Brain microvascular endothelial cell (primary cell): ENCODE data around the gene KCNMA1.

Experiments used
- DNase-seq: peaks from one replicate; pipeline ENCODE4 v3.0.0-alpha.2; 2020
- H3K27ac ChIP-seq: fragments of 250-450 bp; sonication (Bioruptor Pico); 2 replicates; pipeline ENCODE4 v1.5.1; 2020; ENCODE audit warnings: mild to moderate bottlenecking, moderate library complexity
- H3K27me3 ChIP-seq: fragments of 250-450 bp; sonication (Bioruptor Pico); replicated peaks from 2 replicates; pipeline ENCODE4 v1.5.1; 2020; ENCODE audit warnings: mild to moderate bottlenecking
- H3K36me3 ChIP-seq: fragments of 250-450 bp; sonication (Bioruptor Pico); replicated peaks from 2 replicates; pipeline ENCODE4 v1.5.1; 2020; ENCODE audit warnings: mild to moderate bottlenecking
- H3K4me3 ChIP-seq: 2 replicates; pipeline ENCODE4 v1.5.1; 2011; ENCODE audit warnings: low read depth, mild to moderate bottlenecking, control low read depth, low read length, moderate library complexity
- in situ Hi-C: cut with HindIII; loops from 2 replicates; pipeline ENCODE4 v1.10.0; 2017; ENCODE audit warnings: low sequenced_read_pairs, low pct_ligation_motif_present
- TF ChIP-seq, protein P1 (sequence below): IDR thresholded peaks from 2 replicates; pipeline ENCODE4 v1.5.1; 2011; ENCODE audit warnings: low read depth, mild to moderate bottlenecking, moderate library complexity, low read length, control low read depth, inconsistent platforms; ENCODE audit errors: missing control alignments

KCNMA1 gene

DNA sequence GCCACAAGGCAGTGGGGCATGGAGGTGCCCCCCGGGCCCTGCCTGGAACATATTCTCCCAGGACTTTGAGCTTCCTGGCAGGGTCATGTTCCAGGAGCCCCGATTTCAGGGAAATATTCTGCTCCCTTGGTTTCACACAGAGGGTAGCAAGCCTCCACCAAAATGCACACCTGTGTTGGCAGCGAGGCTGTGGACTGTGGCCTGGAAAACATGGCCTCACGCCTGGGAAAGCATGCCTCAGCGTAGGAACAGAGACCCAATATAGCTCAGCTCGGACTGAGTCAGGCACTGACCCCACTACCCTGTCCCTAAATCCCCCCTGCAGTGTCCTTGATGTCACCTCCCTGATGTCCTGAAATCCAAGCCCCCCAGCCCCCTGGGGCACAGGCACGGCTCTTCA, 92.0 kb downstream of the KCNMA1 start:
- in situ Hi-C loops, result no loop called here
- Histone ChIP-seq H3K4me3 (no peak overlapping the region), H3K36me3 (no peaks in the 10 kb centered on the region), H3K27me3 (no peaks in the 10 kb centered on the region), H3K27ac (no peak overlapping the region)
- DNase-seq, result no peak
- TF ChIP-seq, protein P1, sequence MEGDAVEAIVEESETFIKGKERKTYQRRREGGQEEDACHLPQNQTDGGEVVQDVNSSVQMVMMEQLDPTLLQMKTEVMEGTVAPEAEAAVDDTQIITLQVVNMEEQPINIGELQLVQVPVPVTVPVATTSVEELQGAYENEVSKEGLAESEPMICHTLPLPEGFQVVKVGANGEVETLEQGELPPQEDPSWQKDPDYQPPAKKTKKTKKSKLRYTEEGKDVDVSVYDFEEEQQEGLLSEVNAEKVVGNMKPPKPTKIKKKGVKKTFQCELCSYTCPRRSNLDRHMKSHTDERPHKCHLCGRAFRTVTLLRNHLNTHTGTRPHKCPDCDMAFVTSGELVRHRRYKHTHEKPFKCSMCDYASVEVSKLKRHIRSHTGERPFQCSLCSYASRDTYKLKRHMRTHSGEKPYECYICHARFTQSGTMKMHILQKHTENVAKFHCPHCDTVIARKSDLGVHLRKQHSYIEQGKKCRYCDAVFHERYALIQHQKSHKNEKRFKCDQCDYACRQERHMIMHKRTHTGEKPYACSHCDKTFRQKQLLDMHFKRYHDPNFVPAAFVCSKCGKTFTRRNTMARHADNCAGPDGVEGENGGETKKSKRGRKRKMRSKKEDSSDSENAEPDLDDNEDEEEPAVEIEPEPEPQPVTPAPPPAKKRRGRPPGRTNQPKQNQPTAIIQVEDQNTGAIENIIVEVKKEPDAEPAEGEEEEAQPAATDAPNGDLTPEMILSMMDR, result no peak

DNA sequence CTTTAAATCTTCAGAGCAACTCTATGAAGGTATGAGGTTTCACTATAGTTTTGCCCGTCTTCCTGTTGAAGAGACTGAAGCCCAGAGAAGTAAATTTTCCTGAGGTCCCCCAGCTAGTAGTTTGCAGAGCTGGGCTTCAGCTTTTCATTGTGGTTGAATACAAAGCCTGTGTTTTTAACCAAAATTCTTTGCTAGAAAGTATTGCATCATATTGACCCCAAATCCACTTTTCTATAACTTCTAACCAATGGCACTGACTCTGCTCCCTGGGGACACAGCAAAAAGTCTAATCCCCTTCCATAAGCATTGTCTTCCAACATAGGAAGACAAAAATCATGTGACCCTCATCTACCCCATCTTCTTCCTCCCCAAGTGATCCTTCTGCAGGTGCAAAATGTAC, 93.0 kb downstream of the KCNMA1 start:
- DNase-seq, result no peak
- Histone ChIP-seq H3K36me3 (no peaks in the 10 kb centered on the region), H3K4me3 (no peak overlapping the region), H3K27me3 (no peaks in the 10 kb centered on the region), H3K27ac (no peak overlapping the region)
- TF ChIP-seq, protein P1, result no peak
- in situ Hi-C loops, result no loop called here

DNA sequence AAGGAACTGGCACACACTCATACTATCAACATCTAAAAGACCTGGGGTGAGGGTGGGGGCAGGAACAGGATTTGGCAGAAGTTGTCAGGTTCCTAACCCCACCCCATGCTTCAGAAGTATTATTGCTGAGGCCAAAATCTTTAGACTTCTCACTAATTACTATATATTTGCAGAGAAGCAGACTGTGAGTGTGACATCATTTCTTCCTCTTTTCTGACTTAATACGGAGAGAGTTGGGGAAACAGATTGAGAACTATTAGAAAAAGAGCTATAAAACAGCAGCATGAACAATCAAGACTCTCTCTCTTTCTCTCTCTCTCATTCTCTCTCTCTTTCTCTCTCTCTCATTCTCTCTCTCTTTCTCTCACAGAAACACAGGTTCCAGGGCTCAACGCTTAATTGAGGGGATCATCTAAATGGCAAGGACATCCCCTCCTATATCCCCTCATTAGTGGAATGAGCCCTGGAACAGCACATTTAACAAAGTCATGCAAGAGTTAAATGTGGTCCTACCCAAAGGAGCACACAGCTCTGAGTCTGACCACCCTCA, 94.8 kb downstream of the KCNMA1 start:
- no peak for DNase-seq
- Histone ChIP-seq H3K4me3 (no peak overlapping the region), H3K27ac (no peak overlapping the region), H3K36me3 (no peaks in the 10 kb centered on the region), H3K27me3 (no peaks in the 10 kb centered on the region)
- in situ Hi-C loops, result no loop called here
- TF ChIP-seq, protein P1, result no peak

DNA sequence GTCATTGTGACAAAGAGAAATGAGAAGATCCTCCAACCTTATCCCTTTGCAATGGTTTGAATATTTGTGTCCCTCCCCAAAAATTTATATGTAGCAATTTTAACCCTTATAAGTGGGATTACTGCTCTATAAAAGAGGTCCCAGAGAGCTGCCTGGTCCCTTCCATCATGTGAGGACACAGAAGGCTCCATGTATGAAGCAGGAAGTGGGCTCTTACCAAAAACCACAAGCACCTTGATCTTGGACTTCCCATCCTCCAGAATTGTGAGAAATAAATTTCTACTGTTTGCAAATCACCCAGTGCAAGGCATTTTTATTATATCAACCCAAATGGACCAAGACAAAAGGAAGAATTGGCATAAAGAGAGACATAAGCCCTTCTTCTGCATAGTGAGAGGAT, 95.7 kb downstream of the KCNMA1 start:
- no peak for DNase-seq
- Histone ChIP-seq H3K4me3 (no peak overlapping the region), H3K27me3 (no peaks in the 10 kb centered on the region), H3K27ac (no peak overlapping the region), H3K36me3 (no peaks in the 10 kb centered on the region)
- TF ChIP-seq, protein P1, result no peak
- in situ Hi-C loops, result no loop called here

DNA sequence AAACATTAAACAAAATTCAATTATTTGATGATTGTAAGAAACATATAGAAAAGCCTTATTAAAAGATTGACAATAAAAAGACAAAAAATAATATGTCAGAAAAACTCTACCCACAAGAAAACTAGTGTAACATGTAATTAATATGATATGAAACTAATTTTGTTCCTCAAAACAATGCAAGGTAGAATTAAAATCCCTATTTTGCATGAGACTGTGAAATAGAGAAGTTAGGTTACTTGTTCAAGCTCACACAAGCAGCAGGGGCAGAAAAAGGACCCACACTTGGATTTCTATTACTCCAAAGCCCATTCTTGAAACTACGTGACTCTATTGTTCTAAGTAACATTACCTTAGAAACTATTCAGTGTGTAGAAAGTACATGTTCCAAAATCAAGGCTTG, 96.4 kb downstream of the KCNMA1 start:
- Histone ChIP-seq H3K27ac (no peak overlapping the region), H3K36me3 (no peaks in the 10 kb centered on the region), H3K4me3 (no peak overlapping the region), H3K27me3 (no peaks in the 10 kb centered on the region)
- in situ Hi-C loops, result no loop called here
- no peak for DNase-seq
- TF ChIP-seq, protein P1, result no peak
